ENCODE measurements around the gene FHIP1A. TPM values are rescaled to one million over a fixed set of nuclear protein-coding genes. Genes with fewer than 3 reads are reported as not detected.

Gene FHIP1A
- total RNA-seq, 1 experiment from 2014 or later = 14.8 TPM

DNA sequence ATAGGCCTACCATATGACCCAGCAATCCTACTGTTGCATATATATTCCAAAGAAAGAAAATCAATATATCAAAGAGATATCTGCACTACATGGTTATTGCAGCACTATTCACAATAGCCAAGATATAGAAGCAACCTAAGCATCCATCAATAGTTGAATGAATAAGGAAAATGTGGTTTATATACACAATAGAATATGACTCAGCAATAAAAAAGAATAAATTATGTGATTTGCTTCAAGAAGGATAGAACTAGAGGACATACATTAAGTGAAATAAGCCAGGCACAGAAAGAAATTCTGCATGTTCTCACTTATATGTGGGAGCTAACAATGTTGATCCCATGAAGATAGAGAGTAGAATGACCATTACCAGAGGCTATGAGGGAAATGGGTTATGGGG, 13.1 kb upstream of the FHIP1A start:
- no TSS peak for BruUV-seq (replicated peaks)
- DNase-seq (ENCODE audit: unreplicated experiment) = no peak
- intact Hi-C loops (cut with micrococcal nuclease) = no loop called here
- Mint-ChIP-seq H3K27me3 (ENCODE audit: insufficient read depth, unreplicated experiment) (no peaks in the 10 kb centered on the region), H3K4me1 (ENCODE audit: insufficient read depth, unreplicated experiment) (no peaks in the 10 kb centered on the region), H3K27ac (ENCODE audit: low read depth, unreplicated experiment) (no peak overlapping the region), H3K36me3 (ENCODE audit: insufficient read depth, unreplicated experiment) (no peaks in the 10 kb centered on the region), H3K9me3 (ENCODE audit: unreplicated experiment) (no peaks in the 10 kb centered on the region), H3K4me3 (ENCODE audit: unreplicated experiment) (no peak overlapping the region)
- TF ChIP-seq, protein P1, sequence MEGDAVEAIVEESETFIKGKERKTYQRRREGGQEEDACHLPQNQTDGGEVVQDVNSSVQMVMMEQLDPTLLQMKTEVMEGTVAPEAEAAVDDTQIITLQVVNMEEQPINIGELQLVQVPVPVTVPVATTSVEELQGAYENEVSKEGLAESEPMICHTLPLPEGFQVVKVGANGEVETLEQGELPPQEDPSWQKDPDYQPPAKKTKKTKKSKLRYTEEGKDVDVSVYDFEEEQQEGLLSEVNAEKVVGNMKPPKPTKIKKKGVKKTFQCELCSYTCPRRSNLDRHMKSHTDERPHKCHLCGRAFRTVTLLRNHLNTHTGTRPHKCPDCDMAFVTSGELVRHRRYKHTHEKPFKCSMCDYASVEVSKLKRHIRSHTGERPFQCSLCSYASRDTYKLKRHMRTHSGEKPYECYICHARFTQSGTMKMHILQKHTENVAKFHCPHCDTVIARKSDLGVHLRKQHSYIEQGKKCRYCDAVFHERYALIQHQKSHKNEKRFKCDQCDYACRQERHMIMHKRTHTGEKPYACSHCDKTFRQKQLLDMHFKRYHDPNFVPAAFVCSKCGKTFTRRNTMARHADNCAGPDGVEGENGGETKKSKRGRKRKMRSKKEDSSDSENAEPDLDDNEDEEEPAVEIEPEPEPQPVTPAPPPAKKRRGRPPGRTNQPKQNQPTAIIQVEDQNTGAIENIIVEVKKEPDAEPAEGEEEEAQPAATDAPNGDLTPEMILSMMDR (IDR thresholded peaks at IDR 0.05; ENCODE audit: unreplicated experiment) = no peak
- POLR2A ChIA-PET = interaction anchor here (0.6 kb wide), 1 partner anchor 935 kb away, joined by 4 read pairs; no protein-coding TSS in a partner anchor
- CTCF ChIA-PET = interaction anchor here (0.6 kb wide), 1 partner anchor 167 kb away, joined by 3 read pairs; no protein-coding TSS in a partner anchor

DNA sequence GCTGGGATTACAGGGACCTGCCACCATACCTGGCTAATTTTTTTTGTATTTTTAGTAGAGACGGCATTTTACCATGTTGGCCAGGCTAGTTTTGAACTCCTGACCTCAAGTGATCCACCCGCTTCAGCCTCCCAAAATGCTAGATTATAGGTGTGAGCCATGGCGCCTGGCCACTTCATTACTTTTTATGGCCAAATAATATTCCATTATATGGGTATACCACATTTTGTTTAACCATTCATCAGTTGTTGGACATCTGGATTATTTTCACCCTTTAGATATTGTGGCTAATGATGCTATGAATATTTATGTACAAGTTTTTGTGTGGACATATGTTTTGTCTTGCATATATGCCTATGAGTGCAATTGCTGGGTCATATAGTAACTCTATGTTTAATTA, 8.6 kb upstream of the FHIP1A start:
- no peak for DNase-seq (ENCODE audit: unreplicated experiment)
- Mint-ChIP-seq H3K9me3 (ENCODE audit: unreplicated experiment) (no peaks in the 10 kb centered on the region), H3K36me3 (ENCODE audit: insufficient read depth, unreplicated experiment) (no peaks in the 10 kb centered on the region), H3K27ac (ENCODE audit: low read depth, unreplicated experiment) (no peak overlapping the region), H3K27me3 (ENCODE audit: insufficient read depth, unreplicated experiment) (no peaks in the 10 kb centered on the region), H3K4me3 (ENCODE audit: unreplicated experiment) (no peak overlapping the region), H3K4me1 (ENCODE audit: insufficient read depth, unreplicated experiment) (no peaks in the 10 kb centered on the region)
- POLR2A ChIA-PET = interaction anchor here (1.3 kb wide), 1 partner anchor 8 kb away, joined by 7 read pairs; the partner anchor contains the start of gene FHIP1A
- intact Hi-C loops (cut with micrococcal nuclease) = no loop called here
- TF ChIP-seq, protein P1 (IDR thresholded peaks at IDR 0.05; ENCODE audit: unreplicated experiment) = no peak
- BruUV-seq (replicated peaks) = no TSS peak
- CTCF ChIA-PET = no interaction called here

GRCh38 chr4:151401739-151402138, 7.2 kb upstream of the FHIP1A start:
- TF ChIP-seq, protein P1 (IDR thresholded peaks at IDR 0.05; ENCODE audit: unreplicated experiment) = no peak
- H3K27ac Mint-ChIP-seq (ENCODE audit: low read depth, unreplicated experiment) = no peak overlapping the region
- H3K36me3 Mint-ChIP-seq (ENCODE audit: insufficient read depth, unreplicated experiment) = no peaks in the 10 kb centered on the region
- no TSS peak for BruUV-seq (replicated peaks)
- H3K27me3 Mint-ChIP-seq (ENCODE audit: insufficient read depth, unreplicated experiment) = no peaks in the 10 kb centered on the region
- ChIA-PET POLR2A (interaction anchor here (0.8 kb wide), 1 partner anchor 21 kb away, joined by 3 read pairs; no protein-coding TSS in a partner anchor), CTCF (no interaction called here)
- H3K4me1 Mint-ChIP-seq (ENCODE audit: insufficient read depth, unreplicated experiment) = no peaks in the 10 kb centered on the region
- intact Hi-C loops (cut with micrococcal nuclease) = no loop called here
- no peak overlapping the region for H3K4me3 Mint-ChIP-seq (ENCODE audit: unreplicated experiment)
- no peaks in the 10 kb centered on the region for H3K9me3 Mint-ChIP-seq (ENCODE audit: unreplicated experiment)
- no peak for DNase-seq (ENCODE audit: unreplicated experiment)

DNA sequence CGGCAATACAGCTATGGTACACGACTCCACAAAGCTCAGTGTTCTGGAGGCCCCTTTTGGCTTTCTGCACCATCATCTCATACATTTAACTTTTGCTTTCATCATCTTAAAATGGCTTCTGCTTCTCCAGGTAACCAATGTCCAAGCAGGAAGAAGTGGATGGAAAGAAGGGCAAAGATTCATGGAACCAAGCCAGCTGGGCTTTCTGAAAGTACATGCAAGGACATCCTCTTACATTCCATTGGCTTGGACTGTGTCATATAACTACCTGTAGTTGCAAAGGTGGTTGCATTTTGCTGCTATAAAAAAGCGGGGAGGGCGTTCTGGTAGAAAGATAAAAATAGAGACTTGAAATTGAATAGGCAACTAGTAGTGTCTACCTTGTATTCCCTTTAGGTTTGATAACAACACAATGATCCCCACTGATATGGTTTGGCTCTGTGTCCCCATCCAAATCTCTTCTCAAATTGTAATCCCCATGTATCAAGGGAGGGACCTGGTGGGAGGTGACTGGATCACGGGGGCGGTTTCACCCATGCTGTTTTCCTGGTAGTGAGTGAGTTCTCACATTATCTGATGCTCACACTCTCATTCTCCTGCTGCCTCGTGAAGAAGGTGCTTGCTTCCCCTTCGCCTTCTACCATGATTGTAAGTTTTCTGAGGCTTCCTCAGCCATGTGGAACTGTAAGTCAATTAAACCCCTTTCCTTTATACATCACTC, 6.7 kb upstream of the FHIP1A start:
- Mint-ChIP-seq H3K4me3 (ENCODE audit: unreplicated experiment) (no peak overlapping the region), H3K9me3 (ENCODE audit: unreplicated experiment) (no peaks in the 10 kb centered on the region), H3K4me1 (ENCODE audit: insufficient read depth, unreplicated experiment) (no peaks in the 10 kb centered on the region), H3K27ac (ENCODE audit: low read depth, unreplicated experiment) (no peak overlapping the region), H3K27me3 (ENCODE audit: insufficient read depth, unreplicated experiment) (no peaks in the 10 kb centered on the region), H3K36me3 (ENCODE audit: insufficient read depth, unreplicated experiment) (no peaks in the 10 kb centered on the region)
- intact Hi-C loops (cut with micrococcal nuclease) = no loop called here
- no peak for DNase-seq (ENCODE audit: unreplicated experiment)
- TF ChIP-seq, protein P1 (IDR thresholded peaks at IDR 0.05; ENCODE audit: unreplicated experiment) = no peak
- CTCF ChIA-PET = no interaction called here
- no TSS peak for BruUV-seq (replicated peaks)
- POLR2A ChIA-PET = interaction anchor here (0.8 kb wide), 1 partner anchor 21 kb away, joined by 3 read pairs; no protein-coding TSS in a partner anchor
